ENCODE results near the gene TRIM42. TPM values are rescaled to one million over a fixed set of nuclear protein-coding genes. Genes with fewer than 3 reads are reported as not detected.

Gene TRIM42
- total RNA-seq (not detected in 2 replicates), polyA plus RNA-seq (not detected in 2 replicates), polyA minus RNA-seq (0.14 TPM in 1 of 2 replicates, not detected in the other)
- total RNA-seq (2013), result not detected

DNA sequence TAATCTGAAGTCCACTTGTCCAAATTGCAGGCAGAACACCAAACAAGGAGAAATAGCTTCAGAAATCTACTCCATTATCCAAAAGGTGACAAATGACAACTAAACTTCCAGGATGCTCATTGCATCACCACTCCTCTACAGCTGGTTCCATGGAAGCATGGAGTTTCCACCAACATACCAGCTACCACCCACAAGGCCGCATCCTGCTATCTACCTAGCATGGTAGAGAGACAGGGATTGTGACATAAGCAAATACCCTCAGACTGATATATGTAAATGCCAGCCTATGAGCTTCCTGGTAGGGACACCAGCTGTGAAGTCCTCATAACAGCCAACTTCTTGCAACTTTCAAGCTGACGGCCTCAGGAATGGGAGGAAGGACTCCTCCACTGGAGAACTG lies at the start of gene TRIM42:
TSS of gene TRIM42 (plus strand) at position 301 of the 400 bp plus-strand sequence. CDS start 166 bp downstream, outside the sequence.
- Mint-ChIP-seq H3K4me1 (no peaks in the 10 kb centered on the region), H3K27ac (no peak within 1 kb of the TSS), H3K4me3 (no peak within 1 kb of the TSS), H3K27me3 (peaks cover 1% of the 10 kb centered on the region), H3K9me3 (ENCODE audit: insufficient read depth) (peaks cover under 1% of the 10 kb centered on the region)
- POLR2A ChIA-PET, result no interaction called here
- no peak within 1 kb of the TSS for H3K27ac ChIP-seq (ENCODE audit: low read length in 2 of 2)
- H3K9ac ChIP-seq (ENCODE audit: low read length), result no peak within 1 kb of the TSS
- no peaks in the 10 kb centered on the region for H3K79me2 ChIP-seq (ENCODE audit: control insufficient read depth, insufficient read depth, low read length)
- no peak within 1 kb of the TSS for H3K4me2 ChIP-seq (replicated peaks; ENCODE audit: low read depth, low read length, poor library complexity, severe bottlenecking)
- no peak for TF ChIP-seq EZH2 (IDR thresholded peaks at IDR 0.05; ENCODE audit: borderline replicate concordance, insufficient read depth, low read depth, low read length, poor library complexity, severe bottlenecking)
- TF ChIP-seq, protein P1, sequence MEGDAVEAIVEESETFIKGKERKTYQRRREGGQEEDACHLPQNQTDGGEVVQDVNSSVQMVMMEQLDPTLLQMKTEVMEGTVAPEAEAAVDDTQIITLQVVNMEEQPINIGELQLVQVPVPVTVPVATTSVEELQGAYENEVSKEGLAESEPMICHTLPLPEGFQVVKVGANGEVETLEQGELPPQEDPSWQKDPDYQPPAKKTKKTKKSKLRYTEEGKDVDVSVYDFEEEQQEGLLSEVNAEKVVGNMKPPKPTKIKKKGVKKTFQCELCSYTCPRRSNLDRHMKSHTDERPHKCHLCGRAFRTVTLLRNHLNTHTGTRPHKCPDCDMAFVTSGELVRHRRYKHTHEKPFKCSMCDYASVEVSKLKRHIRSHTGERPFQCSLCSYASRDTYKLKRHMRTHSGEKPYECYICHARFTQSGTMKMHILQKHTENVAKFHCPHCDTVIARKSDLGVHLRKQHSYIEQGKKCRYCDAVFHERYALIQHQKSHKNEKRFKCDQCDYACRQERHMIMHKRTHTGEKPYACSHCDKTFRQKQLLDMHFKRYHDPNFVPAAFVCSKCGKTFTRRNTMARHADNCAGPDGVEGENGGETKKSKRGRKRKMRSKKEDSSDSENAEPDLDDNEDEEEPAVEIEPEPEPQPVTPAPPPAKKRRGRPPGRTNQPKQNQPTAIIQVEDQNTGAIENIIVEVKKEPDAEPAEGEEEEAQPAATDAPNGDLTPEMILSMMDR (IDR thresholded peaks at IDR 0.05), result no peak
- no peaks in the 10 kb centered on the region for H3K4me1 ChIP-seq (ENCODE audit: control insufficient read depth in 2 of 2, insufficient read depth in 2 of 2, low read length in 2 of 2)
- no peak for ATAC-seq (ENCODE audit: low read depth)
- H3K4me3 ChIP-seq (ENCODE audit: control extremely low read depth in 1 of 5, extremely low read depth in 1 of 5, insufficient read depth in 1 of 5, low read depth in 2 of 5, low read length in 4 of 5), result no peak within 1 kb of the TSS
- no peaks in the 10 kb centered on the region for H3K36me3 ChIP-seq (replicated peaks in 1 of 2; ENCODE audit: control extremely low read depth in 1 of 2, control insufficient read depth in 1 of 2, extremely low read depth in 1 of 2, insufficient read depth in 2 of 2, low read length in 1 of 2)
- no peak within 1 kb of the TSS for H2AFZ ChIP-seq (ENCODE audit: insufficient read depth, low read depth, low read length, poor library complexity, severe bottlenecking)
- H4K20me1 ChIP-seq (ENCODE audit: control insufficient read depth, insufficient read depth, low read length, poor library complexity, severe bottlenecking), result no peaks in the 10 kb centered on the region
- H3K9me3 ChIP-seq (ENCODE audit: control extremely low read depth in 1 of 3, control insufficient read depth in 2 of 3, insufficient read depth in 1 of 3, low read length in 2 of 3), result no peaks in the 10 kb centered on the region
- H3K27me3 ChIP-seq (replicated peaks in 1 of 4; ENCODE audit: control extremely low read depth in 1 of 4, control insufficient read depth in 3 of 4, insufficient read depth in 4 of 4, low read length in 3 of 4), result no peaks in the 10 kb centered on the region
- CTCF ChIA-PET, result no interaction called here
- no peak for DNase-seq
- WGBS (ENCODE audit: insufficient coverage), result 100% methylated on average over 1 of the region's 2 CpGs
- intact Hi-C loops (cut with micrococcal nuclease), result no loop called here

DNA sequence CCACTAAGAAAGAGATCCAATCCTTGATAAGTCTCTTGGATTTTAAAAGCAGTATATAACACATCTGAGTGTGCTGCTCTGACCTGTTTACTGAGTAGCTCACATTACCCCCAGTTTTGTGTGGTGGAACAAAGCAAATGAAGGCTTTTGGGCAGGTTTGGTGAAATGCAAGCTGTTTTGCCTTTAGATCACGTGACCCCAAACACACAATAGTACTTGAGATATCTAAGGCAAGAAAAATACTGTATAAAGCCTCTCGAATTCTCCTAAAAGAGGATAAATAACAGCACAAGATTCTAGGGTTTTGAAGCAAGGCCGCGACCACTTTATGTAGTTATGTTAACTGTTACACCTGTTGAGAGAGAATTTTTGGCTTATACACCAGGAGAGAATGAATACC lies 49.3 kb upstream of the TRIM42 start:
- no peaks in the 10 kb centered on the region for H4K20me1 ChIP-seq (ENCODE audit: control insufficient read depth, insufficient read depth, low read length, poor library complexity, severe bottlenecking)
- no peaks in the 10 kb centered on the region for H3K79me2 ChIP-seq (ENCODE audit: control insufficient read depth, insufficient read depth, low read length)
- no peak overlapping the region for H3K27ac ChIP-seq (ENCODE audit: low read length in 2 of 2)
- H3K4me1 Mint-ChIP-seq, result no peaks in the 10 kb centered on the region
- no peak overlapping the region for H3K4me3 Mint-ChIP-seq
- no peak for DNase-seq
- no CpG with 5 or more reads among the region's 4 CpGs for WGBS (ENCODE audit: insufficient coverage)
- no peaks in the 10 kb centered on the region for H3K36me3 ChIP-seq (replicated peaks in 1 of 2; ENCODE audit: control extremely low read depth in 1 of 2, control insufficient read depth in 1 of 2, extremely low read depth in 1 of 2, insufficient read depth in 2 of 2, low read length in 1 of 2)
- no peak overlapping the region for H2AFZ ChIP-seq (ENCODE audit: insufficient read depth, low read depth, low read length, poor library complexity, severe bottlenecking)
- H3K4me1 ChIP-seq (ENCODE audit: control insufficient read depth in 2 of 2, insufficient read depth in 2 of 2, low read length in 2 of 2), result no peaks in the 10 kb centered on the region
- no peaks in the 10 kb centered on the region for H3K9me3 ChIP-seq (ENCODE audit: control extremely low read depth in 1 of 3, control insufficient read depth in 2 of 3, insufficient read depth in 1 of 3, low read length in 2 of 3)
- H3K27ac Mint-ChIP-seq, result no peak overlapping the region
- H3K27me3 ChIP-seq (replicated peaks in 1 of 4; ENCODE audit: control extremely low read depth in 1 of 4, control insufficient read depth in 3 of 4, insufficient read depth in 4 of 4, low read length in 3 of 4), result no peaks in the 10 kb centered on the region
- peaks cover 11% of the 10 kb centered on the region for H3K27me3 Mint-ChIP-seq
- intact Hi-C loops (cut with micrococcal nuclease), result no loop called here
- POLR2A ChIA-PET, result no interaction called here
- ATAC-seq (ENCODE audit: low read depth), result no peak
- TF ChIP-seq, protein P1 (IDR thresholded peaks at IDR 0.05), result no peak
- no peak for TF ChIP-seq EZH2 (IDR thresholded peaks at IDR 0.05; ENCODE audit: borderline replicate concordance, insufficient read depth, low read depth, low read length, poor library complexity, severe bottlenecking)
- no peak overlapping the region for H3K9ac ChIP-seq (ENCODE audit: low read length)
- CTCF ChIA-PET, result no interaction called here
- H3K9me3 Mint-ChIP-seq (ENCODE audit: insufficient read depth), result no peaks in the 10 kb centered on the region
- H3K4me3 ChIP-seq (ENCODE audit: control extremely low read depth in 1 of 5, extremely low read depth in 1 of 5, insufficient read depth in 1 of 5, low read depth in 2 of 5, low read length in 4 of 5), result no peak overlapping the region
- H3K4me2 ChIP-seq (replicated peaks; ENCODE audit: low read depth, low read length, poor library complexity, severe bottlenecking), result no peak overlapping the region

Data from B cell (primary cell).